CD4-positive, alpha-beta memory T cell (primary cell): ENCODE results near the gene NACA. TPM values are rescaled to one million over a fixed set of nuclear protein-coding genes. Genes with fewer than 3 reads are reported as not detected.

Experiments
- CTCF ChIA-PET: fragments of 350-600 bp; sonication (Branson Sonifier 250); formaldehyde crosslinking; loops from one replicate; lab custom pipeline; 2021; ENCODE audit warnings: inconsistent platforms; ENCODE audit not compliant: partially characterized antibody; lab: Charles Lee
- POLR2A ChIA-PET: fragments of 350-600 bp; sonication (Branson Sonifier 250); formaldehyde crosslinking; loops from one replicate; lab custom pipeline; 2021; ENCODE audit not compliant: partially characterized antibody; lab: Charles Lee
- DNase-seq, 5 donors: peaks; one replicate each; pipeline versions ENCODE4 v3.0.0 to v3.0.0-alpha.2; 2020 to 2022; ENCODE audit warnings: mixed read lengths in 1 of 5
- H3K27ac ChIP-seq: one replicate; pipeline ENCODE4 v1.7.0; 2013; ENCODE audit warnings: low read depth, low read length
- H3K27me3 ChIP-seq: 2 replicates; pipeline ENCODE4 v1.7.0; 2013; ENCODE audit warnings: mild to moderate bottlenecking, low read length, moderate library complexity; ENCODE audit not compliant: insufficient read depth
- H3K36me3 ChIP-seq: 2 replicates; pipeline ENCODE4 v1.7.0; 2013; ENCODE audit warnings: mild to moderate bottlenecking, low read length, moderate library complexity; ENCODE audit not compliant: insufficient read depth
- H3K4me1 ChIP-seq: 2 replicates; pipeline ENCODE4 v1.7.0; 2013; ENCODE audit warnings: mild to moderate bottlenecking, low read length, moderate library complexity; ENCODE audit not compliant: insufficient read depth
- H3K4me3 ChIP-seq, 2 donors: one replicate each; pipeline ENCODE4 v1.7.0; 2013; ENCODE audit warnings: low read length in 2 of 2, mild to moderate bottlenecking in 1 of 2
- H3K9me3 ChIP-seq, 2 donors: one replicate each; pipeline ENCODE4 v1.7.0; 2013; ENCODE audit warnings: low read length in 2 of 2, control low read depth in 1 of 2; ENCODE audit not compliant: control insufficient read depth in 1 of 2
- H3K27ac Mint-ChIP-seq, 7 donors: one replicate each; pipeline ENCODE4 v1.8.0; 2020 to 2021; ENCODE audit warnings: mixed read lengths in 7 of 7, mild to moderate bottlenecking in 6 of 7, inconsistent platforms in 3 of 7, moderate library complexity in 3 of 7
- H3K27me3 Mint-ChIP-seq, 2 donors: one replicate each; pipeline ENCODE4 v1.8.0; 2020 to 2021; ENCODE audit warnings: mixed read lengths in 2 of 2
- H3K36me3 Mint-ChIP-seq, 2 donors: one replicate each; pipeline ENCODE4 v1.8.0; 2020 to 2021; ENCODE audit warnings: mixed read lengths in 2 of 2, inconsistent platforms in 1 of 2, mild to moderate bottlenecking in 1 of 2
- H3K4me1 Mint-ChIP-seq, 4 donors: one replicate each; pipeline ENCODE4 v1.8.0; 2020 to 2021; ENCODE audit warnings: mixed read lengths in 4 of 4, mild to moderate bottlenecking in 1 of 4
- H3K4me3 Mint-ChIP-seq, 8 donors: one replicate each; pipeline ENCODE4 v1.8.0; 2020 to 2021; ENCODE audit warnings: mixed read lengths in 8 of 8, mild to moderate bottlenecking in 7 of 8, moderate library complexity in 6 of 8, inconsistent platforms in 3 of 8
- H3K9me3 Mint-ChIP-seq, 8 donors: one replicate each; pipeline ENCODE4 v1.8.0; 2020 to 2021; ENCODE audit warnings: mixed read lengths in 8 of 8, mild to moderate bottlenecking in 5 of 8, inconsistent platforms in 3 of 8, moderate library complexity in 1 of 8
- intact Hi-C: fragments of 100-400 bp; cut with micrococcal nuclease; formaldehyde crosslinking; loops from one replicate; pipeline ENCODE4 v1.15.1; 2023
- polyA plus RNA-seq, 2 donors: library from polyadenylated mRNA; unstranded; fragments of 300-500 nt; fragmentation: Illumina TruSeq; gene quantifications; one replicate each; pipeline ENCODE4 v1.2.3, GENCODE V29; 2021
- total RNA-seq, 2 experiments: library from RNA; stranded (reverse); gene quantifications; one replicate each; pipeline ENCODE4 v1.2.3, GENCODE V29; 2021

NACA gene
- total and polyA plus RNA-seq, 4 experiments from 2014 or later: 1,025 to 1,255 (median 1,184) TPM

DNA sequence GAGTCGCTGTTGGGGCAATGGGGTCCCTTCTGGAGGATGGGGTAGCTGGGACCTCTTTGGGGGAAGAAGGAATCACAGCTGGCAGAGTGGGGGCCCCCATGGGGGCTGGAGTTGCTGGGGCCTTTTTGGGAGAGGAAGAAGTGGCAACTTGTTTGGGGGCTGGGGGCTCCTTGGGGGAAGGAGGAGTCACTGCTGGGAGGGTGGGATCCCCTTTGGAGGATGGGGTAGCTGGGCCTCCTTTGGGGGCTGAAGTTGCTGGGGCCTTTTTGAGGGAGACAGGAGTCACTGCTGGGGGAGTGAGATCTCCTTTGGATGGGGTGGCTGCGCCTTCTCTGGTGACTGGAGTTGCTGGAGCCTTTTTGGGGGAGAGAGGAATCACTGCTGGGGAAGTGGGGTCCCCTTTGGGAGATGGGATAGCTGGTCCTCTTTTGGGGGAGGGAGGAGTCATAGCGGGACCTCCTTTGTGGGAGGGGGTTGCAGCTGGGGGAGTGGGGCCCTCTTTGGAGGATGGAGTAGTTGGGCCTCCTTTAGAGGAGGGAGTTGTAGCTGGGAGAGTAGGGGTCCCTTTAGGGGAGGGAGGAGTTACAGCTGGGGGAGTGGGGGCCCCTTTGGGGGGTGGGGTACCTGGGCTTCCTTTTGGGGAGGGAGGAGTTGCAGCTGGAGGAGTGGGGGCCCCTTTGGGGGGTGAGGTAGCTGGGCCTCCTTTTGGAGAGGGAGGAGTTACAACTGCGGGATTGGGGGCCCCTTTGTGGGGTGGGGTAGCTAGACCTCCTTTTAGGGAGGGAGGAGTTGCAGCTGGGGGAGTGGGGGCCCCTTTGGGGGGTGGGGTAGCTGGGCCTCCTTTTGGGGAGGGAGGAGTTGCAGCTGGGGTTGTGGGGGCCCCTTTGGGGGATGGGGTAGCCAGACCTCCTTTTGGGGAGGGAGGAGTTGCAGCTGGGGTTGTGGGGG, 7.9 kb downstream of the NACA start:
- H3K4me3 ChIP-seq: no peak overlapping the region
- Mint-ChIP-seq H3K4me3 (peak overlapping the region in 1 of 8 donors; percentile 20), H3K27ac (peak overlapping the region; percentile 19 to 80 (median 47)), H3K4me1 (peaks cover 39 to 55% (median 47%) of the 10 kb centered on the region in 4 donors), H3K9me3 (peaks cover 0 to 2% (median 0%) of the 10 kb centered on the region in 8 donors), H3K27me3 (no peaks in the 10 kb centered on the region), H3K36me3 (peaks cover 62 to 84% of the 10 kb centered on the region in 2 donors)
- H3K36me3 ChIP-seq: peaks cover 83% of the 10 kb centered on the region
- no peaks in the 10 kb centered on the region for H3K27me3 ChIP-seq
- POLR2A ChIA-PET: interaction anchor here (0.9 to 13.9 kb wide), 4 partner anchors 8 to 81 kb away, joined by 3 to 247 read pairs (median 6); partner anchors contain the start of genes NACA and PTGES3
- no peak for DNase-seq
- intact Hi-C loops: no loop called here
- CTCF ChIA-PET: interaction anchor here (1.6 kb wide), 1 partner anchor 80 kb away, joined by 3 read pairs; no protein-coding TSS in a partner anchor
- no peaks in the 10 kb centered on the region for H3K9me3 ChIP-seq
- H3K4me1 ChIP-seq: peaks cover 56% of the 10 kb centered on the region
- no peak overlapping the region for H3K27ac ChIP-seq

DNA sequence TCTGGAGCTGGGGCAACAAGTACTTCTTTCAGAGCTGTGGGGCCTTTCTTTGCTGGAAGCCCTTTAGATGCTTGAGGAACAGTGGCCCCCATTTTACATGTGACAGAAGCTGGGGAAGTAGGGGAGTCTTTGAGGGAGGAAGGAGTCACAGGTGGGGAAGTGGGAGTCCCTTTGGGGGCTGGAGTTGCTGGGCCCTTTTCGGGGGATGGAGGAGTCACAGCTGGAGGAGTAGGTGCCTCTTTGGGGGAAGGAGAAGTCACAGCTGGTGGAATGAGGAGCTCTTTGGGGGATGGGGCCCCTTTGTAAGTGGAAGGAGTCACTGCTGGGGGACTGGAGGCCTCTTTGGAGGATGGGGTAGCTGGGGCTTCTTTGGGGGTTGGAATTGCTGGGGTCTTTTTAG, 8.6 kb downstream of the NACA start:
- Histone ChIP-seq H3K4me1 (peaks cover 48% of the 10 kb centered on the region), H3K9me3 (no peaks in the 10 kb centered on the region), H3K36me3 (peaks cover 79% of the 10 kb centered on the region), H3K27ac (no peak overlapping the region), H3K4me3 (no peak overlapping the region), H3K27me3 (no peaks in the 10 kb centered on the region)
- intact Hi-C loops: no loop called here
- H3K4me1 Mint-ChIP-seq: peaks cover 34 to 47% (median 40%) of the 10 kb centered on the region in 4 donors
- H3K36me3 Mint-ChIP-seq: peaks cover 63 to 81% of the 10 kb centered on the region in 2 donors
- POLR2A ChIA-PET: interaction anchor here (1.2 to 13.9 kb wide), 3 partner anchors 9 to 35 kb away, joined by 3 to 247 read pairs (median 8); partner anchors contain the start of genes NACA and PTGES3
- CTCF ChIA-PET: no interaction called here
- H3K4me3 Mint-ChIP-seq: no peak overlapping the region
- no peaks in the 10 kb centered on the region for H3K27me3 Mint-ChIP-seq
- H3K27ac Mint-ChIP-seq: peak overlapping the region in 6 of 7 donors; percentile 40 to 78 (median 56)
- DNase-seq: no peak
- peaks cover 0 to 2% (median 0%) of the 10 kb centered on the region in 8 donors for H3K9me3 Mint-ChIP-seq

GRCh38 chr12:56715798-56716197, 9.3 kb downstream of the NACA start:
- DNase-seq: no peak
- no peak overlapping the region for H3K27ac ChIP-seq
- Mint-ChIP-seq H3K27ac (peak overlapping the region in 5 of 7 donors; percentile 40 to 78 (median 43)), H3K4me3 (no peak overlapping the region), H3K9me3 (peaks cover 0 to 2% (median 0%) of the 10 kb centered on the region in 8 donors), H3K36me3 (peaks cover 65 to 80% of the 10 kb centered on the region in 2 donors), H3K27me3 (no peaks in the 10 kb centered on the region), H3K4me1 (peaks cover 29 to 41% (median 34%) of the 10 kb centered on the region in 4 donors)
- POLR2A ChIA-PET: interaction anchor here (2.3 to 13.9 kb wide), 2 partner anchors 10 to 29 kb away, joined by 8 to 247 read pairs; partner anchors contain the start of genes NACA and PTGES3
- H3K36me3 ChIP-seq: peaks cover 76% of the 10 kb centered on the region
- H3K27me3 ChIP-seq: no peaks in the 10 kb centered on the region
- H3K4me1 ChIP-seq: peaks cover 42% of the 10 kb centered on the region
- CTCF ChIA-PET: no interaction called here
- no peak overlapping the region for H3K4me3 ChIP-seq
- no peaks in the 10 kb centered on the region for H3K9me3 ChIP-seq
- intact Hi-C loops: no loop called here

GRCh38 chr12:56714431-56714929, 10.6 kb downstream of the NACA start:
- Histone ChIP-seq H3K36me3 (peaks cover 63% of the 10 kb centered on the region), H3K9me3 (no peaks in the 10 kb centered on the region), H3K27me3 (no peaks in the 10 kb centered on the region), H3K4me3 (no peak overlapping the region), H3K27ac (no peak overlapping the region), H3K4me1 (peaks cover 29% of the 10 kb centered on the region)
- no peaks in the 10 kb centered on the region for H3K27me3 Mint-ChIP-seq
- DNase-seq: no peak
- H3K36me3 Mint-ChIP-seq: peaks cover 56 to 67% of the 10 kb centered on the region in 2 donors
- intact Hi-C loops: no loop called here
- CTCF ChIA-PET: interaction anchor here (1.2 kb wide), 1 partner anchor 14 kb away, joined by 5 read pairs; no protein-coding TSS in a partner anchor
- H3K9me3 Mint-ChIP-seq: no peaks in the 10 kb centered on the region
- H3K4me3 Mint-ChIP-seq: no peak overlapping the region
- H3K4me1 Mint-ChIP-seq: peaks cover 17 to 28% (median 22%) of the 10 kb centered on the region in 4 donors
- peak overlapping the region in 1 of 7 donors; percentile 30 for H3K27ac Mint-ChIP-seq
- POLR2A ChIA-PET: interaction anchor here (1.2 to 1.4 kb wide), 2 partner anchors 11 to 25 kb away, joined by 5 to 6 read pairs; partner anchors contain the start of gene NACA

GRCh38 chr12:56713345-56713744, 11.8 kb downstream of the NACA start:
- no peak overlapping the region for H3K27ac ChIP-seq
- intact Hi-C loops: no loop called here
- no peak overlapping the region for H3K4me3 Mint-ChIP-seq
- no peak for DNase-seq
- peaks cover 54% of the 10 kb centered on the region for H3K36me3 ChIP-seq
- no peaks in the 10 kb centered on the region for H3K9me3 Mint-ChIP-seq
- ChIA-PET POLR2A (interaction anchor here (0.8 kb wide), 1 partner anchor 25 kb away, joined by 3 read pairs; the partner anchor contains the start of gene PTGES3), CTCF (interaction anchor here (0.5 kb wide), 1 partner anchor 28 kb away, joined by 3 read pairs; no protein-coding TSS in a partner anchor)
- no peaks in the 10 kb centered on the region for H3K27me3 Mint-ChIP-seq
- H3K4me3 ChIP-seq: no peak overlapping the region
- H3K36me3 Mint-ChIP-seq: peaks cover 47 to 58% of the 10 kb centered on the region in 2 donors
- no peaks in the 10 kb centered on the region for H3K27me3 ChIP-seq
- H3K4me1 Mint-ChIP-seq: peaks cover 9 to 18% (median 13%) of the 10 kb centered on the region in 4 donors
- no peaks in the 10 kb centered on the region for H3K9me3 ChIP-seq
- peaks cover 17% of the 10 kb centered on the region for H3K4me1 ChIP-seq
- peak overlapping the region in 1 of 7 donors; percentile 30 for H3K27ac Mint-ChIP-seq

GRCh38 chr12:56709759-56710376, 15.2 kb downstream of the NACA start:
- H3K27me3 ChIP-seq: no peaks in the 10 kb centered on the region
- H3K27ac Mint-ChIP-seq: peak overlapping the region in 1 of 7 donors; percentile 48
- no peaks in the 10 kb centered on the region for H3K9me3 Mint-ChIP-seq
- ChIA-PET CTCF (interaction anchor here (0.7 kb wide), 2 partner anchors 296 to 413 kb away, joined by 3 read pairs; no protein-coding TSS in a partner anchor), POLR2A (interaction anchor here (0.6 to 1.6 kb wide), 5 partner anchors 14 to 564 kb away, joined by 3 to 9 read pairs (median 6); no protein-coding TSS in a partner anchor)
- no peak for DNase-seq
- peaks cover 34% of the 10 kb centered on the region for H3K36me3 ChIP-seq
- H3K4me1 ChIP-seq: no peaks in the 10 kb centered on the region
- peaks cover 0 to 2% (median under 1%) of the 10 kb centered on the region in 4 donors for H3K4me1 Mint-ChIP-seq
- no peaks in the 10 kb centered on the region for H3K9me3 ChIP-seq
- no peak overlapping the region for H3K4me3 Mint-ChIP-seq
- H3K4me3 ChIP-seq: no peak overlapping the region
- peaks cover 34 to 37% of the 10 kb centered on the region in 2 donors for H3K36me3 Mint-ChIP-seq
- no peaks in the 10 kb centered on the region for H3K27me3 Mint-ChIP-seq
- intact Hi-C loops: no loop called here
- no peak overlapping the region for H3K27ac ChIP-seq
